ENCODE data around the gene RASSF6. TPM values are rescaled to one million over a fixed set of nuclear protein-coding genes. Genes with fewer than 3 reads are reported as not detected.

Gene RASSF6
- total RNA-seq, 4 donors from 2014 or later, result 2.6 to 6.7 (median 4.3) TPM

GRCh38 chr4:73614311-73614867, 5.8 kb downstream of the RASSF6 start:
- Histone ChIP-seq H3K27ac (no peak overlapping the region), H3K4me1 (peaks cover 0 to 60% (median 12%) of the 10 kb centered on the region in 3 donors), H3K36me3 (no peaks in the 10 kb centered on the region), H3K9me3 (no peaks in the 10 kb centered on the region), H3K4me3 (no peak overlapping the region), H3K27me3 (no peaks in the 10 kb centered on the region)
- intact Hi-C loops (cut with DNase I), result no loop called here
- DNase-seq, result no peak
- no peak for TF ChIP-seq POLR2A (IDR thresholded peaks at IDR 0.05)
- no peak for TF ChIP-seq CTCF (IDR thresholded peaks at IDR 0.05)

DNA sequence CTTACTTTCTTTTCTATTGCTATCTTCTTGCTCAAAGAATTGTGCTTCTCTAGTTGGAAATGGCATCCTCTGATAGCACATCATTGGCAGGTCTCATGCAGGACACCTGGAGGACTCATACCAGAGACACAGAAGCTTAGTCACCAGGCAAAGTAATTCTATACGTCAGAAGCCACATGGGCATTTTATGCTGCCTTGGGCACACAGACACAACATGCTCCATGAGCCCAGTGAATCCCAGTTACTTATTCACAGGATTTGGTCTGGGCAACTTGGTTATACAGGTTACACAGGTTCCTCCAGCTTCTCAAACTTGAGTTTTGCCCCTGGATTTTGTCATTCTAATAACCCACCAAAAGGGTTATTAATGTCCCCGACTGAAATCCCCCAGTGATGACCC, 7.1 kb downstream of the RASSF6 start:
- DNase-seq, result no peak
- H3K9me3 ChIP-seq, result no peaks in the 10 kb centered on the region
- H3K36me3 ChIP-seq, result no peaks in the 10 kb centered on the region
- peaks cover 0 to 62% (median 17%) of the 10 kb centered on the region in 3 donors for H3K4me1 ChIP-seq
- intact Hi-C loops (cut with DNase I), result no loop called here
- 70 to 74% methylated on average over 2 of the region's 2 CpGs for WGBS, 2 donors
- H3K27ac ChIP-seq, result peak overlapping the region in 1 of 4 donors; percentile 41
- H3K4me3 ChIP-seq, result no peak overlapping the region
- TF ChIP-seq POLR2A (IDR thresholded peaks at IDR 0.05) (no peak), CTCF (IDR thresholded peaks at IDR 0.05) (no peak)
- H3K27me3 ChIP-seq, result no peaks in the 10 kb centered on the region

DNA sequence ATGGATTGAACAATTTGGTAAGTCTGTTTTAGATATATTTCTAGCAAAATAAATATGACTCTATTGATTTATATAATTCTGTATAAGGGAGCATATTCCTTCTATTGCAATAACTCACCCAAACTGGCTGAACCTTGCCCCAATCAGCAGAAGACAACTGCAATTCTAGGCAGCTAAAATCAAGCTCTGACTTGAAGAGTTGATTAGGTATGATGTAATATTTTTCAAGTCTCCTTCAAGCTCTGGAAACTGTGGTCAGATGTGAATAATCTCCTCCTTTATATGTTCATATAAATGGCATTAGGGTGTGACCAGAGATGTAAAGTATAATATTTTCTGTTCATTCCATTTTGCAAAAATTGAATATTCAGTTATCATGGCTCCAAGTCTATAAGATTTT, 8.2 kb downstream of the RASSF6 start:
- H3K27me3 ChIP-seq, result no peaks in the 10 kb centered on the region
- no peaks in the 10 kb centered on the region for H3K9me3 ChIP-seq
- intact Hi-C loops (cut with DNase I), result no loop called here
- no peaks in the 10 kb centered on the region for H3K36me3 ChIP-seq
- TF ChIP-seq POLR2A (IDR thresholded peaks at IDR 0.05) (no peak), CTCF (IDR thresholded peaks at IDR 0.05) (no peak)
- no peak overlapping the region for H3K4me3 ChIP-seq
- DNase-seq, result no peak
- peak overlapping the region in 1 of 4 donors; percentile 41 for H3K27ac ChIP-seq
- H3K4me1 ChIP-seq, result peaks cover 0 to 57% (median 17%) of the 10 kb centered on the region in 3 donors

GRCh38 chr4:73609706-73610105, 10.5 kb downstream of the RASSF6 start:
- H3K36me3 ChIP-seq, result no peaks in the 10 kb centered on the region
- no peak for DNase-seq
- peak overlapping the region in 1 of 4 donors; percentile 11 for H3K27ac ChIP-seq
- WGBS, 2 donors, result 53 to 85% methylated on average over 1 of the region's 1 CpG
- intact Hi-C loops (cut with DNase I), result no loop called here
- TF ChIP-seq CTCF (IDR thresholded peaks at IDR 0.05) (no peak), POLR2A (IDR thresholded peaks at IDR 0.05) (no peak)
- H3K9me3 ChIP-seq, result no peaks in the 10 kb centered on the region
- no peak overlapping the region for H3K4me3 ChIP-seq
- peaks cover 0 to 63% (median 17%) of the 10 kb centered on the region in 3 donors for H3K4me1 ChIP-seq
- H3K27me3 ChIP-seq, result no peaks in the 10 kb centered on the region

- H3K4me1 ChIP-seq, result peaks cover 0 to 63% (median 17%) of the 10 kb centered on the region in 3 donors
- 29 to 44% methylated on average over 3 of the region's 3 CpGs for WGBS, 2 donors
- intact Hi-C loops (cut with DNase I), result no loop called here
- no peak overlapping the region for H3K4me3 ChIP-seq
- no peaks in the 10 kb centered on the region for H3K9me3 ChIP-seq
- H3K27me3 ChIP-seq, result no peaks in the 10 kb centered on the region
- peak overlapping the region in 1 of 4 donors; percentile 11 for H3K27ac ChIP-seq
- DNase-seq, result no peak
- H3K36me3 ChIP-seq, result no peaks in the 10 kb centered on the region
- TF ChIP-seq POLR2A (IDR thresholded peaks at IDR 0.05), result no peak
- no peak for TF ChIP-seq CTCF (IDR thresholded peaks at IDR 0.05)
These were observed 11.3 kb downstream of the RASSF6 start for GRCh38 chr4:73608689-73609594.
